Liver (tissue), 3 donors: ENCODE results near the gene SLC25A39.

Experiments
- GABPA ChIP-seq, 2 donors: IDR thresholded peaks in 1 of 2; conservative IDR thresholded peaks in 1 of 2; 2 replicates each; pipeline ENCODE4 v1.6.1; 2016; ENCODE audit warnings: antibody characterized with exemption in 2 of 2, mild to moderate bottlenecking in 1 of 2, moderate library complexity in 1 of 2
- RAD21 ChIP-seq, 2 donors: IDR thresholded peaks; 2 replicates each; pipeline ENCODE4 v1.6.1; 2016; ENCODE audit warnings: antibody characterized with exemption in 2 of 2, mild to moderate bottlenecking in 2 of 2
- RXRA ChIP-seq, 2 donors: IDR thresholded peaks; 2 replicates each; pipeline ENCODE4 v1.6.1; 2017 to 2018; ENCODE audit warnings: antibody characterized with exemption in 2 of 2, mild to moderate bottlenecking in 1 of 2
- SP1 ChIP-seq: IDR thresholded peaks from 2 replicates; pipeline ENCODE4 v1.6.1; 2018; ENCODE audit warnings: antibody characterized with exemption, mild to moderate bottlenecking
- TAF1 ChIP-seq: conservative IDR thresholded peaks from 2 replicates; pipeline ENCODE4 v1.6.1; 2016; ENCODE audit warnings: antibody characterized with exemption, mild to moderate bottlenecking
- YY1 ChIP-seq: IDR thresholded peaks from 2 replicates; pipeline ENCODE4 v1.6.1; 2016; ENCODE audit warnings: antibody characterized with exemption, mild to moderate bottlenecking
- TF ChIP-seq, protein P1 (sequence below): IDR thresholded peaks from 2 replicates; pipeline ENCODE4 v1.6.1; 2016; ENCODE audit warnings: antibody characterized with exemption
- TF ChIP-seq, protein P2 (sequence below): fragments of 150-350 bp; IDR thresholded peaks from 2 replicates; pipeline ENCODE4 v1.5.1; 2017; ENCODE audit warnings: improper control_type of control experiment, low read depth, low read length; ENCODE audit not compliant: missing input control
- TF ChIP-seq, protein P3 (sequence below): IDR thresholded peaks from 2 replicates; pipeline ENCODE4 v1.6.1; 2016; ENCODE audit warnings: antibody characterized with exemption
- donor health status: healthy.
- donor health status: healthy.

DNA sequence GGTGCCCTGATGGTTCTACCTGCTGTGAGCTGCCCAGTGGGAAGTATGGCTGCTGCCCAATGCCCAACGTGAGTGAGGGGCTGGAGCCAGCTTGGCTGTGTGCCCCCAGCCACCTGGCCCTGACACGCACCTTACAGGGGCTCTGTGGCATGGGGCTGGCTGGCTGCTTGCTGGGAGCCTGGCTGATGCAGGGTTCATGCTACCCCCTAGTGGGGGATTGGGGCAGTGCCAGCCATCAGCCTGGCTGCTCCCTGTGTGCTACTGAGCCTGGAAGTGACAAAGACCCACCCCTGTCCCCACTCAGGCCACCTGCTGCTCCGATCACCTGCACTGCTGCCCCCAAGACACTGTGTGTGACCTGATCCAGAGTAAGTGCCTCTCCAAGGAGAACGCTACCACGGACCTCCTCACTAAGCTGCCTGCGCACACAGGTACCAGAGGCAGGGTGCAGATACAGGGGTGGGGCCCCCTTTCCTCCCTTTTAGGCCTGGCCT, 26.2 kb upstream of the SLC25A39 start:
- TF ChIP-seq, protein P1, sequence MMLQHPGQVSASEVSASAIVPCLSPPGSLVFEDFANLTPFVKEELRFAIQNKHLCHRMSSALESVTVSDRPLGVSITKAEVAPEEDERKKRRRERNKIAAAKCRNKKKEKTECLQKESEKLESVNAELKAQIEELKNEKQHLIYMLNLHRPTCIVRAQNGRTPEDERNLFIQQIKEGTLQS: no peak
- TF ChIP-seq, protein P2, sequence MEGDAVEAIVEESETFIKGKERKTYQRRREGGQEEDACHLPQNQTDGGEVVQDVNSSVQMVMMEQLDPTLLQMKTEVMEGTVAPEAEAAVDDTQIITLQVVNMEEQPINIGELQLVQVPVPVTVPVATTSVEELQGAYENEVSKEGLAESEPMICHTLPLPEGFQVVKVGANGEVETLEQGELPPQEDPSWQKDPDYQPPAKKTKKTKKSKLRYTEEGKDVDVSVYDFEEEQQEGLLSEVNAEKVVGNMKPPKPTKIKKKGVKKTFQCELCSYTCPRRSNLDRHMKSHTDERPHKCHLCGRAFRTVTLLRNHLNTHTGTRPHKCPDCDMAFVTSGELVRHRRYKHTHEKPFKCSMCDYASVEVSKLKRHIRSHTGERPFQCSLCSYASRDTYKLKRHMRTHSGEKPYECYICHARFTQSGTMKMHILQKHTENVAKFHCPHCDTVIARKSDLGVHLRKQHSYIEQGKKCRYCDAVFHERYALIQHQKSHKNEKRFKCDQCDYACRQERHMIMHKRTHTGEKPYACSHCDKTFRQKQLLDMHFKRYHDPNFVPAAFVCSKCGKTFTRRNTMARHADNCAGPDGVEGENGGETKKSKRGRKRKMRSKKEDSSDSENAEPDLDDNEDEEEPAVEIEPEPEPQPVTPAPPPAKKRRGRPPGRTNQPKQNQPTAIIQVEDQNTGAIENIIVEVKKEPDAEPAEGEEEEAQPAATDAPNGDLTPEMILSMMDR: peak; percentile 81
- no peak for TF ChIP-seq TAF1
- TF ChIP-seq RAD21 (IDR thresholded peaks at IDR 0.05): peak; percentile 76 to 84
- no peak for TF ChIP-seq SP1
- no peak for TF ChIP-seq YY1
- TF ChIP-seq RXRA (IDR thresholded peaks at IDR 0.05): no peak
- no peak for TF ChIP-seq GABPA (IDR thresholded peaks at IDR 0.05 in 1 of 2, conservative IDR thresholded peaks at IDR 0.05 in 1 of 2)
- TF ChIP-seq, protein P3, sequence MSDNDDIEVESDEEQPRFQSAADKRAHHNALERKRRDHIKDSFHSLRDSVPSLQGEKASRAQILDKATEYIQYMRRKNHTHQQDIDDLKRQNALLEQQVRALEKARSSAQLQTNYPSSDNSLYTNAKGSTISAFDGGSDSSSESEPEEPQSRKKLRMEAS: no peak
